Esophagus squamous epithelium (tissue), 5 donors: Measurements from ENCODE around the gene TOMM40. TPM values are rescaled to one million over a fixed set of nuclear protein-coding genes. Genes with fewer than 3 reads are reported as not detected.

Experiments
- DNase-seq: peaks from one replicate; lab custom pipeline; 2025; lab: John Stamatoyannopoulos, UW
- H3K27ac ChIP-seq, 4 donors: fragments of 200-600 bp; sonication (generic); one replicate each; pipeline ENCODE4 v1.5.1; 2016 to 2019; ENCODE audit warnings: mild to moderate bottlenecking in 1 of 4
- H3K27me3 ChIP-seq, 4 donors: fragments of 200-600 bp; sonication (generic); 1 replicate in 3 of 4; 2 replicates in 1 of 4; pipeline versions ENCODE4 v1.5.1 to v1.6.0; 2017 to 2021; ENCODE audit warnings: antibody characterized with exemption in 1 of 4
- H3K36me3 ChIP-seq, 3 donors: fragments of 200-600 bp; sonication (generic); one replicate each; pipeline ENCODE4 v1.5.1; 2016 to 2019
- H3K4me1 ChIP-seq, 3 donors: fragments of 200-600 bp; sonication (generic); one replicate each; pipeline ENCODE4 v1.5.1; 2017 to 2019
- H3K4me3 ChIP-seq, 4 donors: fragments of 200-600 bp; sonication (generic); 1 replicate in 3 of 4; 2 replicates in 1 of 4; pipeline ENCODE4 v1.5.1; 2016 to 2019; ENCODE audit warnings: mild to moderate bottlenecking in 2 of 4, moderate library complexity in 1 of 4
- H3K9me3 ChIP-seq, 3 donors: fragments of 200-600 bp; sonication (generic); one replicate each; pipeline ENCODE4 v1.5.1; 2016 to 2019
- CTCF ChIP-seq, 6 experiments: fragments of 450-650 bp in 4 of 6; fragments of 200-600 bp in 2 of 6; sonication (generic) in 2 of 6; IDR thresholded peaks; one replicate each; pipeline ENCODE4 v1.5.1; 2016 to 2019; ENCODE audit warnings: antibody characterized with exemption in 6 of 6, mild to moderate bottlenecking in 4 of 6, moderate library complexity in 4 of 6
- POLR2A ChIP-seq, 4 donors: fragments of 450-650 bp; IDR thresholded peaks; one replicate each; pipeline ENCODE4 v1.6.1; 2017; ENCODE audit warnings: antibody characterized with exemption in 4 of 4, mild to moderate bottlenecking in 4 of 4, moderate library complexity in 3 of 4
- WGBS, 2 donors: methylation state at CpG; one replicate each; pipeline ENCODE4 v1.1.5; 2018; 5-methylcytosine and 5-hydroxymethylcytosine counted together
- intact Hi-C: fragments of 100-400 bp; cut with DNase I; formaldehyde crosslinking; loops from one replicate; pipeline ENCODE4 v1.15.0; 2022
- total RNA-seq, 4 donors: library from RNA; depleted of rRNA; stranded (reverse); fragments of >200 nt; gene quantifications; one replicate each; pipeline ENCODE4 v1.1.0, GENCODE V29; 2016
- donor health status: DM: yes; HTN: yes; CAD: no.

TOMM40 gene
- total RNA-seq, 4 donors from 2014 or later, result 64.7 to 142 (median 79.0) TPM

GRCh38 chr19:44904426-44904994, 13.5 kb downstream of the TOMM40 start:
- Histone ChIP-seq H3K4me1 (peaks cover 18 to 34% (median 18%) of the 10 kb centered on the region in 3 donors), H3K27me3 (peaks cover 0 to 34% (median 5%) of the 10 kb centered on the region in 4 donors), H3K9me3 (no peaks in the 10 kb centered on the region), H3K36me3 (peaks cover 7 to 40% (median 30%) of the 10 kb centered on the region in 3 donors), H3K27ac (no peak overlapping the region), H3K4me3 (no peak overlapping the region)
- no peak for DNase-seq
- intact Hi-C loops, result loop anchor here (5.0 kb wide), 1 partner anchor 48 kb away; no protein-coding TSS in a partner anchor
- TF ChIP-seq POLR2A (IDR thresholded peaks at IDR 0.05) (no peak), CTCF (IDR thresholded peaks at IDR 0.05) (no peak)
- WGBS, 2 donors, result 34 to 57% methylated on average over 7 to 10 of the region's 12 CpGs

GRCh38 chr19:44905437-44906160, 14.5 kb downstream of the TOMM40 start, which contains the start of gene APOE:
Gene APOE (plus strand): TSS chr19:44905796. CDS start chr19:44906625, 829 bp downstream.
- TF ChIP-seq POLR2A (IDR thresholded peaks at IDR 0.05) (peak in 1 of 4 donors; percentile 13), CTCF (IDR thresholded peaks at IDR 0.05) (no peak)
- no peak for DNase-seq
- Histone ChIP-seq H3K4me3 (peak within 1 kb of the TSS in 3 of 4 donors; percentile 21 to 51 (median 30)), H3K36me3 (peaks cover 7 to 29% (median 22%) of the 10 kb centered on the region in 3 donors), H3K4me1 (peaks cover 18 to 38% (median 18%) of the 10 kb centered on the region in 3 donors), H3K9me3 (no peaks in the 10 kb centered on the region), H3K27ac (peak within 1 kb of the TSS in 3 of 4 donors; percentile 0 to 30 (median 7)), H3K27me3 (peaks cover 0 to 34% (median 5%) of the 10 kb centered on the region in 4 donors)
- intact Hi-C loops, result no loop called here
- 0 to 10% methylated on average over 7 to 8 of the region's 20 CpGs for WGBS, 2 donors

GRCh38 chr19:44907613-44908012, 16.6 kb downstream of the TOMM40 start:
- no peak overlapping the region for H3K4me3 ChIP-seq
- no peaks in the 10 kb centered on the region for H3K9me3 ChIP-seq
- no peak for DNase-seq
- WGBS, 2 donors, result 88 to 90% methylated on average over 4 to 11 of the region's 12 CpGs
- TF ChIP-seq POLR2A (IDR thresholded peaks at IDR 0.05) (no peak), CTCF (IDR thresholded peaks at IDR 0.05) (no peak)
- H3K36me3 ChIP-seq, result peaks cover 0 to 9% (median 5%) of the 10 kb centered on the region in 3 donors
- H3K27ac ChIP-seq, result no peak overlapping the region
- peaks cover 0 to 34% (median 5%) of the 10 kb centered on the region in 4 donors for H3K27me3 ChIP-seq
- intact Hi-C loops, result no loop called here
- H3K4me1 ChIP-seq, result peaks cover 18 to 49% (median 26%) of the 10 kb centered on the region in 3 donors

- H3K4me1 ChIP-seq, result peaks cover 16 to 52% (median 26%) of the 10 kb centered on the region in 3 donors
- peaks cover 0 to 3% (median 0%) of the 10 kb centered on the region in 3 donors for H3K36me3 ChIP-seq
- WGBS, 2 donors, result 89 to 90% methylated on average over 26 to 33 of the region's 46 CpGs
- no peaks in the 10 kb centered on the region for H3K9me3 ChIP-seq
- no peak overlapping the region for H3K27ac ChIP-seq
- no peak overlapping the region for H3K4me3 ChIP-seq
- DNase-seq, result no peak
- intact Hi-C loops, result no loop called here
- TF ChIP-seq CTCF (IDR thresholded peaks at IDR 0.05) (no peak), POLR2A (IDR thresholded peaks at IDR 0.05) (no peak)
- H3K27me3 ChIP-seq, result peaks cover 0 to 34% (median 5%) of the 10 kb centered on the region in 4 donors
Observed at GRCh38 chr19:44908074-44908835, 17.2 kb downstream of the TOMM40 start.
